ENCODE data around the gene FBN2.

Gene FBN2

DNA sequence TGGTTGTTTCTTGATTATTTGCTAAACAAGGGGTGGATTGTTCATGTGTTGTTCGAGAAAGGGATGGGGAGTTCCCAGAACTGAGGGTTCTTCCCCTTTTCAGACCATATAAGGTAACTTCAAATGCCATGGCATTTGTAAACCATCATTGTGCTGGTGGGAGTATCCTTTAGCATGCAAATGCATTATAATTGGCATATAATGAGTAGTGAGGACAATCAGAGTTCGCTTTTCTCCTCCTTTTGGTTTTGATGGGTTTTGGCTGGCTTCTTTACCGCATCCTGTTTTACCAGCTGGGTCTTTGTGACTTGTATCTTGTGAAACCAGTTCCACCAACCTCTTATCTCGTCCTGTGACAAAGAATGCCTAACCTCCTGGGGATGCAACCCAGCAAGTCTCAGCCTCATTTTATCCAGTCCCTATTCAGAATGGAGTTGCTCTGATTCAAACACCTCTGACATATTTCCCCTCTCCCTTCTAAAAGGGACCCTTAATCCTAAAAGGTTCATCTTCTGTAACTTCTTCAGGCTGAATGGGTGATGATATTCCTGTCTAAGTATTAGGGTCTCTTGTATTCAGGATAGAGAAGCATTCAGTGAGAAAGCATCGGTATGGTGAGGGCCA is 8.7 kb upstream of the FBN2 start:
- no peak overlapping the region for H3K4me3 ChIP-seq (ENCODE audit: low read depth, low read length)
- DNase-seq (ENCODE audit: low read depth): peak; percentile 25
- no peak for TF ChIP-seq CTCF (IDR thresholded peaks at IDR 0.05; ENCODE audit: control insufficient read depth, extremely low read depth, insufficient read depth)

DNA sequence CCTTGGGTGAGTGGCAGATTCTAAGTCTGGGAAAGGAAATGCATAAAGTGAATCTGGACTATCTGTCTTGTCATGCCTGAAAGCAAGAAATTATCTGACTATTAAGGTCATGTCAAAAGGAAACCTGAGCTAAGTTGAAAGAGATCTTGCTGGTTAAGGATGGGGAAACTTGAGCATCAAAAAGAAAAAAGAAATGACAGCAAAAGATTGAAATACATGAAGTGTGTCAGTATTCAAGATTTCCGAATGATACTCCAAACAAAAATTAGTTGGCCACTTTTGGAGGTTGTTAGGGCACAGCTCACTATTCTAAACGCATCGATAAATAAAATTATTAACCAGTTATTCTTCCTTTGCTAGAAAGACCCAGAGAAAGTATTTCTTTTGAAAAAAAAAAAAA is 3.3 kb upstream of the FBN2 start:
- no peak for TF ChIP-seq CTCF (IDR thresholded peaks at IDR 0.05; ENCODE audit: control insufficient read depth, extremely low read depth, insufficient read depth)
- H3K4me3 ChIP-seq (ENCODE audit: low read depth, low read length): no peak overlapping the region
- no peak for DNase-seq (ENCODE audit: low read depth)

GRCh38 chr5:128539038-128539429 is 989 bp upstream of the FBN2 start:
- no peak for DNase-seq (ENCODE audit: low read depth)
- H3K4me3 ChIP-seq (ENCODE audit: low read depth, low read length): no peak overlapping the region
- no peak for TF ChIP-seq CTCF (IDR thresholded peaks at IDR 0.05; ENCODE audit: control insufficient read depth, extremely low read depth, insufficient read depth)

GRCh38 chr5:128538250-128539037 is 399 bp upstream of the FBN2 start:
- no peak for TF ChIP-seq CTCF (IDR thresholded peaks at IDR 0.05; ENCODE audit: control insufficient read depth, extremely low read depth, insufficient read depth)
- no peak for DNase-seq (ENCODE audit: low read depth)
- no peak overlapping the region for H3K4me3 ChIP-seq (ENCODE audit: low read depth, low read length)

DNA sequence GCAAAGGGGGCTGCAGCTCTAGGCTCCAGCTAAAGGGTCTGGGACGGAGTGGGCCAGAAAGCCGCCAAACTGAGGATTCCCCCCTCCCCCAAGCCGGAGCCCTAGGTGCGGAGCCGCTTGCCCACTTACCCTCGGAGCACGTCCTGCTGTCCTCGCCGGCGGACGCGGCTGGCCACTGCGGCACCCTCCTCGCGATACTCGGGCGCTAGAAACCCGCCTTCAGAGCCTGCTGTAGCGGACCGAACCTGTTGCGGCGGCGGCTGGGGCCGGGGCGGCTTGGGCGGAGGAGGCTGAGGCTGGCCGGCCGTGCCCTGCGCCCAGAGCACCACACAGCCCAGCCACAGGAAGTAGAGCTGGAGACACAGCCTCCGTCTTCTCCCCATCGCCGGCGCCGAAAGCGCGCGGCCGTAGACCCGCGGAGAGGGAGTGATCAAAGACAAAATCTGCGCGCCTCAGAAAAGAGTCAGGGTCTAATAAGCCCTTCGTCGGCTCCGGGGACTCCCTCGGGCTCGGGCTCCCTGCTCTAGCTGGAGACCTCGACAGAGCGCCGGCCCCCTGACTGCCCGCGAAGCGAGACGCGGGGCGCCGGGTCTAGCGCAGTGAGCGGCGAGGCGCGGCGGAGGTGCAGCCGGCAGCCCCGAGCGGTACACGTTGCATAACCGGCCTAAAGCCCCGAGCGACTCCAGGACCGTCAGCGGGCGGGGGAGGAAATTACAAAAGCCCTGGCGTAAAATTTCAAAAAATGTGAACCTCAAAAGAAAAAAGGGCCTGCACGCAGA is 635 bp downstream of the FBN2 start:
- H3K4me3 ChIP-seq (ENCODE audit: low read depth, low read length): no peak overlapping the region
- no peak for TF ChIP-seq CTCF (IDR thresholded peaks at IDR 0.05; ENCODE audit: control insufficient read depth, extremely low read depth, insufficient read depth)
- no peak for DNase-seq (ENCODE audit: low read depth)

GRCh38 chr5:128536254-128537220 is 1.5 kb downstream of the FBN2 start:
- no peak overlapping the region for H3K4me3 ChIP-seq (ENCODE audit: low read depth, low read length)
- DNase-seq (ENCODE audit: low read depth): no peak
- no peak for TF ChIP-seq CTCF (IDR thresholded peaks at IDR 0.05; ENCODE audit: control insufficient read depth, extremely low read depth, insufficient read depth)
